HCT116 (cell line): ENCODE results near the gene PACRG.

Experiments
- CBX3 ChIP-seq: IDR thresholded peaks from 2 replicates; pipeline ENCODE4 v1.6.1; 2012; ENCODE audit warnings: low read depth
- EZH2phosphoT487 ChIP-seq: fragments of 200-600 bp; IDR thresholded peaks from 2 replicates; pipeline ENCODE4 v1.6.1; 2018; ENCODE audit warnings: antibody characterized with exemption, borderline replicate concordance
- POLR2A ChIP-seq: IDR thresholded peaks from 2 replicates; pipeline ENCODE4 v1.7.0; 2011; ENCODE audit warnings: borderline replicate concordance; ENCODE audit not compliant: insufficient read depth, insufficient read length; ENCODE audit errors: extremely low read depth
- SP1 ChIP-seq: IDR thresholded peaks from 2 replicates; pipeline ENCODE4 v1.6.1; 2012; ENCODE audit warnings: low read depth
- TCF7L2 ChIP-seq: IDR thresholded peaks from 2 replicates; pipeline ENCODE4 v1.7.0; 2011; ENCODE audit warnings: borderline replicate concordance, inconsistent platforms; ENCODE audit not compliant: insufficient read depth, insufficient read length; ENCODE audit errors: extremely low read depth
- YY1 ChIP-seq: IDR thresholded peaks from 2 replicates; pipeline ENCODE4 v1.6.1; 2011; ENCODE audit warnings: low read length, low read depth, moderate library complexity, mild to moderate bottlenecking; ENCODE audit not compliant: insufficient replicate concordance; ENCODE audit errors: extremely low read depth
- ZNF274 ChIP-seq: fragments of 200-500 bp; sonication (Bioruptor generic); IDR thresholded peaks from 2 replicates; pipeline ENCODE4 v1.6.1; 2014; ENCODE audit warnings: mild to moderate bottlenecking, low read depth, low read length, inconsistent platforms
- TF ChIP-seq, protein P1 (sequence below), 3 experiments: fragments of 200-600 bp in 1 of 3; sonication (generic) in 1 of 3; IDR thresholded peaks in 2 of 3; conservative IDR thresholded peaks in 1 of 3; 2 replicates each; pipeline ENCODE4 v1.5.1; 2012 to 2017; ENCODE audit warnings: low read depth in 2 of 3, low read length in 2 of 3, antibody characterized with exemption in 1 of 3, borderline replicate concordance in 1 of 3, control low read depth in 1 of 3, mild to moderate bottlenecking in 1 of 3, mixed read lengths in 1 of 3, mixed run types in 1 of 3, moderate library complexity in 1 of 3; ENCODE audit not compliant: insufficient read depth in 1 of 3

DNA sequence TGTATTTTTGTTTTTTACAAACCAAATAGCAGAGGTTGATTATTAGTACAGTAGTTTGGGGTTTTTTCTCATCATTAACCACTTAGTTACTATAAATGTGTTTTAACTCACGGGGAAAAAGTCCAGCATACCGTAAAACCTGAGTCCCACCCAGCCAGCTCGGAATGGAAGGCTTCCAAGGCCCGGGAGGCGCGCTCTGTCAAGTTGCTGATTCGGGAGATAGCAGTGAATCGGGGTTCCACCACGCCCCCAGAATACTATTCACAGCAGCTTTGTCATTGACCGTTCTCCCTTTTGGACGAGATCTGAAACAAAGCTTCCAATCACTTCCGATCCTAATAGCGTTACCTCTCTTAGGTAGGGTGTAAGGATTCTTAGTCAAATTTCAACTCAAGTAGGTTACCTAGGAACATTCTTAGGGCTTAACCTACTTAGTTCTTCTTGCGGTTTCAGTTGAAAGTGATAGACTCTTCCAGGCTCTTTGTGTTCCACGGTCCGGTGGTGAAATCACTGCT, 453.9 kb downstream of the PACRG start:
- TF ChIP-seq, protein P1, sequence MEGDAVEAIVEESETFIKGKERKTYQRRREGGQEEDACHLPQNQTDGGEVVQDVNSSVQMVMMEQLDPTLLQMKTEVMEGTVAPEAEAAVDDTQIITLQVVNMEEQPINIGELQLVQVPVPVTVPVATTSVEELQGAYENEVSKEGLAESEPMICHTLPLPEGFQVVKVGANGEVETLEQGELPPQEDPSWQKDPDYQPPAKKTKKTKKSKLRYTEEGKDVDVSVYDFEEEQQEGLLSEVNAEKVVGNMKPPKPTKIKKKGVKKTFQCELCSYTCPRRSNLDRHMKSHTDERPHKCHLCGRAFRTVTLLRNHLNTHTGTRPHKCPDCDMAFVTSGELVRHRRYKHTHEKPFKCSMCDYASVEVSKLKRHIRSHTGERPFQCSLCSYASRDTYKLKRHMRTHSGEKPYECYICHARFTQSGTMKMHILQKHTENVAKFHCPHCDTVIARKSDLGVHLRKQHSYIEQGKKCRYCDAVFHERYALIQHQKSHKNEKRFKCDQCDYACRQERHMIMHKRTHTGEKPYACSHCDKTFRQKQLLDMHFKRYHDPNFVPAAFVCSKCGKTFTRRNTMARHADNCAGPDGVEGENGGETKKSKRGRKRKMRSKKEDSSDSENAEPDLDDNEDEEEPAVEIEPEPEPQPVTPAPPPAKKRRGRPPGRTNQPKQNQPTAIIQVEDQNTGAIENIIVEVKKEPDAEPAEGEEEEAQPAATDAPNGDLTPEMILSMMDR (IDR thresholded peaks at IDR 0.05 in 2 of 3, conservative IDR thresholded peaks at IDR 0.05 in 1 of 3; ENCODE audit: borderline replicate concordance in 1 of 3, insufficient read depth in 1 of 3, low read depth in 2 of 3, low read length in 2 of 3), result no peak
- no peak for TF ChIP-seq POLR2A
- no peak for TF ChIP-seq EZH2phosphoT487
- TF ChIP-seq YY1, result no peak
- no peak for TF ChIP-seq CBX3
- TF ChIP-seq TCF7L2, result no peak
- no peak for TF ChIP-seq SP1
- no peak for TF ChIP-seq ZNF274
